Loucy (cell line): Measurements from ENCODE around the gene ABHD17A.

ENCODE experiments used
- H2AFZ ChIP-seq: fragments of 200-600 bp; sonication (generic); 2 replicates; pipeline ENCODE4 v1.6.0; 2016; ENCODE audit warnings: antibody characterized with exemption, mild to moderate bottlenecking, low read length, moderate library complexity
- H3F3A ChIP-seq: fragments of 200-600 bp; 2 replicates; pipeline ENCODE4 v1.6.0; 2016; ENCODE audit warnings: antibody characterized with exemption, low read depth, mild to moderate bottlenecking
- H3K27me3 ChIP-seq: fragments of 200-600 bp; sonication (generic); 2 replicates; pipeline ENCODE4 v1.6.1; 2014; ENCODE audit warnings: low read length, mild to moderate bottlenecking; ENCODE audit not compliant: insufficient read depth, poor library complexity, severe bottlenecking
- H3K36me3 ChIP-seq: fragments of 200-600 bp; sonication (generic); 2 replicates; pipeline ENCODE4 v1.6.1; 2016; ENCODE audit warnings: low read length; ENCODE audit not compliant: insufficient read depth
- H3K4me1 ChIP-seq: fragments of 200-600 bp; sonication (generic); 2 replicates; pipeline ENCODE4 v1.5.1; 2014; ENCODE audit warnings: low read length, mild to moderate bottlenecking; ENCODE audit not compliant: insufficient read depth, poor library complexity, severe bottlenecking
- H3K4me2 ChIP-seq: fragments of 200-600 bp; sonication (generic); 2 replicates; pipeline ENCODE4 v1.6.0; 2014; ENCODE audit warnings: antibody characterized with exemption, low read length, low read depth, mild to moderate bottlenecking; ENCODE audit not compliant: poor library complexity, severe bottlenecking
- H3K4me3 ChIP-seq: fragments of 200-600 bp; sonication (generic); 2 replicates; pipeline ENCODE4 v1.5.1; 2014; ENCODE audit warnings: low read length, mild to moderate bottlenecking, mixed read lengths; ENCODE audit not compliant: poor library complexity, severe bottlenecking
- H3K79me2 ChIP-seq: fragments of 200-600 bp; sonication (generic); 2 replicates; pipeline ENCODE4 v1.6.1; 2014; ENCODE audit warnings: low read length; ENCODE audit not compliant: insufficient read depth
- H3K9ac ChIP-seq: fragments of 200-600 bp; sonication (generic); 2 replicates; pipeline ENCODE4 v1.6.0; 2014; ENCODE audit warnings: mild to moderate bottlenecking, low read depth, low read length, moderate library complexity; ENCODE audit not compliant: poor library complexity, severe bottlenecking
- H3K9me2 ChIP-seq: fragments of 200-600 bp; sonication (generic); replicated peaks from 2 replicates; pipeline ENCODE4 v1.6.1; 2016; ENCODE audit warnings: low read depth, low read length, mixed read lengths
- H3K9me3 ChIP-seq: fragments of 200-600 bp; sonication (generic); 2 replicates; pipeline ENCODE4 v1.6.1; 2014; ENCODE audit warnings: mild to moderate bottlenecking, antibody characterized with exemption, low read length, low read depth; ENCODE audit not compliant: insufficient read depth
- H4K20me1 ChIP-seq: fragments of 200-600 bp; sonication (generic); 2 replicates; pipeline ENCODE4 v1.6.0; 2014; ENCODE audit warnings: antibody characterized with exemption, low read length, mild to moderate bottlenecking; ENCODE audit not compliant: insufficient read depth, poor library complexity, severe bottlenecking
- CTCF ChIP-seq: fragments of 200-600 bp; sonication (generic); conservative IDR thresholded peaks from 2 replicates; pipeline ENCODE4 v1.5.1; 2014; ENCODE audit warnings: mild to moderate bottlenecking, antibody characterized with exemption, low read length
- EZH2phosphoT487 ChIP-seq: fragments of 200-600 bp; IDR thresholded peaks from 2 replicates; pipeline ENCODE4 v1.6.1; 2018; ENCODE audit warnings: antibody characterized with exemption, mild to moderate bottlenecking, moderate library complexity, borderline replicate concordance

The ABHD17A gene

GRCh38 chr19:1862424-1863327, 22.6 kb downstream of the ABHD17A start:
- Histone ChIP-seq H3K36me3 (no peaks in the 10 kb centered on the region), H3K9me2 (no peaks in the 10 kb centered on the region), H3K4me3 (peak overlapping the region; percentile 95), H3K9me3 (no peaks in the 10 kb centered on the region), H3K4me1 (peaks cover 20% of the 10 kb centered on the region), H3F3A (no peaks in the 10 kb centered on the region), H3K27me3 (no peaks in the 10 kb centered on the region), H3K79me2 (peaks cover 59% of the 10 kb centered on the region), H2AFZ (no peak overlapping the region; the same call in 1 of the 2 replicates), H3K9ac (peak overlapping the region; percentile 76), H3K4me2 (peak overlapping the region; percentile 81), H4K20me1 (peaks cover 42% of the 10 kb centered on the region)
- no peak for TF ChIP-seq EZH2phosphoT487
- TF ChIP-seq CTCF: no peak

GRCh38 chr19:1862068-1862423, 23.2 kb downstream of the ABHD17A start:
- no peaks in the 10 kb centered on the region for H3K36me3 ChIP-seq
- H3K9me3 ChIP-seq: no peaks in the 10 kb centered on the region
- H3K4me3 ChIP-seq: peak overlapping the region; percentile 95
- H3K27me3 ChIP-seq: no peaks in the 10 kb centered on the region
- peaks cover 49% of the 10 kb centered on the region for H4K20me1 ChIP-seq
- peaks cover 20% of the 10 kb centered on the region for H3K4me1 ChIP-seq
- no peak for TF ChIP-seq EZH2phosphoT487
- no peak for TF ChIP-seq CTCF
- no peak overlapping the region for H2AFZ ChIP-seq
- no peaks in the 10 kb centered on the region for H3F3A ChIP-seq
- no peaks in the 10 kb centered on the region for H3K9me2 ChIP-seq
- peak overlapping the region; percentile 76 for H3K9ac ChIP-seq
- H3K4me2 ChIP-seq: peak overlapping the region; percentile 81
- peaks cover 65% of the 10 kb centered on the region for H3K79me2 ChIP-seq

GRCh38 chr19:1861599-1862031, 23.7 kb downstream of the ABHD17A start:
- H3K9me3 ChIP-seq: no peaks in the 10 kb centered on the region
- no peaks in the 10 kb centered on the region for H3K36me3 ChIP-seq
- peak overlapping the region; percentile 95 for H3K4me3 ChIP-seq
- H3F3A ChIP-seq: no peaks in the 10 kb centered on the region
- peaks cover 20% of the 10 kb centered on the region for H3K4me1 ChIP-seq
- peak overlapping the region; percentile 81 for H3K4me2 ChIP-seq
- no peaks in the 10 kb centered on the region for H3K9me2 ChIP-seq
- H2AFZ ChIP-seq: no peak overlapping the region
- no peaks in the 10 kb centered on the region for H3K27me3 ChIP-seq
- peak overlapping the region; percentile 76 for H3K9ac ChIP-seq
- peaks cover 67% of the 10 kb centered on the region for H3K79me2 ChIP-seq
- no peak for TF ChIP-seq CTCF
- TF ChIP-seq EZH2phosphoT487: no peak
- H4K20me1 ChIP-seq: peaks cover 50% of the 10 kb centered on the region
